ENCODE results near the gene PDCD11.
A peak's percentile ranks its signal among the peaks of the same experiment; 100 is the strongest.

The PDCD11 gene

DNA sequence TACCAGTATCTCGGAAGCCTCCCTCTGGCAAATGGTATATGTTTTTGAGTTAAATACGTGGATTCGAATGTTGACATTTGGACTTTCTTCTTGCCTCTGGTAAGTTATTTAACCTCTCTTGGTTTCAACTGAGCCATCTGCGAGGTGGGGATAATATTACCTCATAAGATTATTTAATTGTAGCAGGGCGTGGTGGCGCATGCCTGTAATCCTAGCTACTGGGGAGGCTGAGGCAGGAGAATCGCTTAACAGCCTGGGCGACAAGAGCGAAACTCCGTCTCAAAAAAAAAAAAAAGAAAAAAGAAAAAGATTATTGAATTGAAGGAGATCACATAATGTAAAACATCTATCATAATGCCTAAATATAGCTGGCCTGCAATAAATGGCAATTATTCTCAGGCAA lies 29.0 kb upstream of the PDCD11 start:
- ChIA-PET POLR2A (interaction anchor here (0.6 to 3.6 kb wide), 6 partner anchors 14 to 124 kb away, joined by 3 to 31 read pairs (median 3); partner anchors contain the start of genes ATP5MK, PCGF6 and PDCD11), CTCF (interaction anchor here (0.6 kb wide), 1 partner anchor 415 kb away, joined by 4 read pairs; no protein-coding TSS in a partner anchor)
- DNase-seq (ENCODE audit: extremely low spot score), result peak; percentile 17
- no peak for TF ChIP-seq LEF1 (IDR thresholded peaks at IDR 0.05; ENCODE audit: borderline replicate concordance)
- TF ChIP-seq, protein P1, sequence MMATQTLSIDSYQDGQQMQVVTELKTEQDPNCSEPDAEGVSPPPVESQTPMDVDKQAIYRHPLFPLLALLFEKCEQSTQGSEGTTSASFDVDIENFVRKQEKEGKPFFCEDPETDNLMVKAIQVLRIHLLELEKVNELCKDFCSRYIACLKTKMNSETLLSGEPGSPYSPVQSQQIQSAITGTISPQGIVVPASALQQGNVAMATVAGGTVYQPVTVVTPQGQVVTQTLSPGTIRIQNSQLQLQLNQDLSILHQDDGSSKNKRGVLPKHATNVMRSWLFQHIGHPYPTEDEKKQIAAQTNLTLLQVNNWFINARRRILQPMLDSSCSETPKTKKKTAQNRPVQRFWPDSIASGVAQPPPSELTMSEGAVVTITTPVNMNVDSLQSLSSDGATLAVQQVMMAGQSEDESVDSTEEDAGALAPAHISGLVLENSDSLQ (IDR thresholded peaks at IDR 0.05), result 0 out of 2 replicates have a peak, but pooled peaks have one; percentile 0
- no peak for TF ChIP-seq FOXK2 (IDR thresholded peaks at IDR 0.05)
- no peak for TF ChIP-seq FOXA1 (IDR thresholded peaks at IDR 0.05)
- TF ChIP-seq NFRKB (IDR thresholded peaks at IDR 0.05), result no peak
- TF ChIP-seq ARNT (IDR thresholded peaks at IDR 0.05), result no peak
- TF ChIP-seq SUZ12 (IDR thresholded peaks at IDR 0.05), result no peak
- TF ChIP-seq ELF4 (IDR thresholded peaks at IDR 0.05), result no peak
- no peak for TF ChIP-seq SP1 (IDR thresholded peaks at IDR 0.05)
- TF ChIP-seq TARDBP (IDR thresholded peaks at IDR 0.05), result no peak
- TF ChIP-seq L3MBTL2 (conservative IDR thresholded peaks at IDR 0.05), result no peak
- peak; percentile 82 for TF ChIP-seq ZNF384 (IDR thresholded peaks at IDR 0.05)
- no peak for TF ChIP-seq HDGF (IDR thresholded peaks at IDR 0.05; ENCODE audit: borderline replicate concordance)
- TF ChIP-seq BHLHE40 (IDR thresholded peaks at IDR 0.05; ENCODE audit: borderline replicate concordance), result no peak
- 0 out of 2 replicates have a peak, but pooled peaks have one; percentile 13 for TF ChIP-seq CTBP1 (IDR thresholded peaks at IDR 0.05; ENCODE audit: borderline replicate concordance)

DNA sequence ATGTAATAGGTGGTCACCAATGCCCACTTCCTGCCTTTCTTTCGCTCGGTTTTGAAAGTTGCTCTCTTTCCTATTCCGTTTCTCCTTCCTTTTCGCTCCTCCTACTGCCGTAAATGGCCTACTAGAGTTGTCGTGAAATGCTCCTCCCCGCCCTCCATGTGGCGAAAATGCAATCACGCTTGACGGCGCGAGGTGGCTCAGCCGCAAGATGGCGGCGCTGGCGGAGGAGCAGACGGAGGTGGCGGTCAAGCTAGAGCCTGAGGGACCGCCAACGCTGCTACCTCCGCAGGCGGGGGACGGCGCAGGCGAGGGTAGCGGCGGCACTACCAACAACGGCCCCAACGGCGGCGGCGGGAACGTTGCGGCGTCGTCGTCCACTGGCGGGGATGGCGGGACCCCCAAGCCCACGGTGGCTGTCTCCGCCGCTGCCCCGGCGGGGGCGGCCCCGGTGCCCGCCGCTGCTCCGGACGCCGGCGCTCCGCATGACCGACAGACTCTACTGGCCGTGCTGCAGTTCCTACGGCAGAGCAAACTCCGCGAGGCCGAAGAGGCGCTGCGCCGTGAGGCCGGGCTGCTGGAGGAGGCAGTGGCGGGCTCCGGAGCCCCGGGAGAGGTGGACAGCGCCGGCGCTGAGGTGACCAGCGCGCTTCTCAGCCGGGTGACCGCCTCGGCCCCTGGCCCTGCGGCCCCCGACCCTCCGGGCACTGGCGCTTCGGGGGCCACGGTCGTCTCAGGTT lies 28.5 kb upstream of the PDCD11 start, which contains the start of gene TAF5:
Gene TAF5, plus strand, starts transcription at position 195 of the 737 bp plus-strand sequence. Its CDS starts 14 bp downstream, at position 209.
- ChIA-PET CTCF (no interaction called here), POLR2A (interaction anchor here (0.9 to 3.6 kb wide), 7 partner anchors 11 to 123 kb away, joined by 3 to 31 read pairs (median 5); partner anchors contain the start of genes ATP5MK, PCGF6 and PDCD11)
- TF ChIP-seq CTBP1 (IDR thresholded peaks at IDR 0.05; ENCODE audit: borderline replicate concordance), result no peak
- TF ChIP-seq, protein P1 (IDR thresholded peaks at IDR 0.05), result no peak
- TF ChIP-seq HDGF (IDR thresholded peaks at IDR 0.05; ENCODE audit: borderline replicate concordance), result no peak
- TF ChIP-seq ELF4 (IDR thresholded peaks at IDR 0.05), result peak; percentile 84
- peak; percentile 92 for DNase-seq (ENCODE audit: extremely low spot score)

DNA sequence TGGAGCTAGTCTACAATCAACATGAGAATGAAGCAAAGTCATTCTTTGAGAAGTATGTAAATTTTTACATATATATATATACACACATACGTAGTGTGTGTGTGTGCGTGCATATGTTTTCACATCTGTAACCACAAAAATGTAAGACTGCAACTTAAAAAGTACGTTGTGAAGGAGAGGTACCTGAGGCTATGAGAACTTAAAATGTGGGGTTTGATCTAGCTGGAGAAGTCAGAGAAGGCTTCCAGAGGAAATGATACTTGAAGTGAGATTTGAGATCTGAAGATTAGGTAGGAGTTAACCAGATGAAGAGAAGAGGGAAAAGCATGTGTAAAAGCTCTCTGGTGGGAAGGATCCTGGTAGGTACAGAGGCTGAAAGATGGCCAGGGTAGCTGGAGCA lies 22.9 kb upstream of the PDCD11 start:
- DNase-seq (ENCODE audit: extremely low spot score), result no peak
- CTCF ChIA-PET, result no interaction called here
- TF ChIP-seq LEF1 (IDR thresholded peaks at IDR 0.05; ENCODE audit: borderline replicate concordance) (no peak), NFRKB (IDR thresholded peaks at IDR 0.05) (no peak), ARNT (IDR thresholded peaks at IDR 0.05) (no peak), SP1 (IDR thresholded peaks at IDR 0.05) (no peak), FOXK2 (IDR thresholded peaks at IDR 0.05) (no peak), HDGF (IDR thresholded peaks at IDR 0.05; ENCODE audit: borderline replicate concordance) (no peak), BHLHE40 (IDR thresholded peaks at IDR 0.05; ENCODE audit: borderline replicate concordance) (no peak), TARDBP (IDR thresholded peaks at IDR 0.05) (no peak), L3MBTL2 (conservative IDR thresholded peaks at IDR 0.05) (no peak), SUZ12 (IDR thresholded peaks at IDR 0.05) (no peak), ELF4 (IDR thresholded peaks at IDR 0.05) (no peak), FOXM1 (IDR thresholded peaks at IDR 0.05; ENCODE audit: borderline replicate concordance) (no peak), CTBP1 (IDR thresholded peaks at IDR 0.05; ENCODE audit: borderline replicate concordance) (no peak)
- TF ChIP-seq, protein P1 (IDR thresholded peaks at IDR 0.05), result no peak
- POLR2A ChIA-PET, result interaction anchor here (0.7 to 1.2 kb wide), 2 partner anchors 22 kb away, joined by 3 read pairs; partner anchors contain the start of gene ATP5MK

DNA sequence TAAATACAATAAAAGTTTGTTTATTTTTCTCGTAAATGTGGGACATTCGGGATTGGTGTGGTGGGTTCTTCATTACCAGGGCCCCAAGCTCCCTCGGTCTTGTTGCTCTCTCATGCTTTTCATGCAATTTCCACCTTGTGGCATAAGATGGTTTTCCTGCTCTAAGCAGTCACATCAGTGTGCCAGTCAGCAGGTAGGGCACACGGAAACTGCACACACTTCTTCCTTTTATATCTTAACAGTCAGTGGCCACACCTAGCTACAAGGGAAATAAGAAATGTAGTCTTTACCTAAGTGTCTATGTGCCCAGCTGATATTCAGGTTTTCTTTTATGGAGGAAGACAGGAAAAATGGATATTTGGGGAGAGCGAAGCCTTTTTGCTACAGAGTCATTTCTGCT lies 22.2 kb upstream of the PDCD11 start:
- DNase-seq (ENCODE audit: extremely low spot score), result no peak
- TF ChIP-seq CTBP1 (IDR thresholded peaks at IDR 0.05; ENCODE audit: borderline replicate concordance) (no peak), ZNF384 (IDR thresholded peaks at IDR 0.05) (no peak), SUZ12 (IDR thresholded peaks at IDR 0.05) (no peak), NFRKB (IDR thresholded peaks at IDR 0.05) (no peak), ELF4 (IDR thresholded peaks at IDR 0.05) (no peak), FOXK2 (IDR thresholded peaks at IDR 0.05) (no peak), LEF1 (IDR thresholded peaks at IDR 0.05; ENCODE audit: borderline replicate concordance) (no peak)
- POLR2A ChIA-PET, result interaction anchor here (0.7 kb wide), 1 partner anchor 21 kb away, joined by 3 read pairs; no protein-coding TSS in a partner anchor
- CTCF ChIA-PET, result no interaction called here

DNA sequence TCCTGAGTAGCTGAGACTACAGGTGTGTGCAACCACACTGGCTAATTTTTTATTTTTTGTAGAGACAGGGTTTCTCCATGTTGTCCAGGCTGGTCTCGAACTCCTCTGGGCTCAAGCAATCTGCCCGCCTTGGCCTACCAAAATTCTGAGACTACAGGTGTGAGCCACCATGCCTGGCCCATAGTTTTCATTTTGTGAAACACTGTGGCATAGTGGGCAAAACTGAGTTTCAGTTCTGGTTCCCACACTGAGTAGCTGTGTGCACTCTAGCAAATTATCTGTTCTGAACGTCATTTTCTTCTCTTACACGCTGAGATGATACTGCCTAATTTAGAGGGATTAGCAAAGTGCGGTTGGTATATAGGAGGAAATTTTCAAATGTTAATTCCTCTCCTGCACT lies 13.7 kb upstream of the PDCD11 start:
- CTCF ChIA-PET, result no interaction called here
- POLR2A ChIA-PET, result no interaction called here
- TF ChIP-seq NFRKB (IDR thresholded peaks at IDR 0.05), result no peak
- TF ChIP-seq BHLHE40 (IDR thresholded peaks at IDR 0.05; ENCODE audit: borderline replicate concordance), result no peak
- TF ChIP-seq FOXK2 (IDR thresholded peaks at IDR 0.05), result no peak
- no peak for DNase-seq (ENCODE audit: extremely low spot score)

DNA sequence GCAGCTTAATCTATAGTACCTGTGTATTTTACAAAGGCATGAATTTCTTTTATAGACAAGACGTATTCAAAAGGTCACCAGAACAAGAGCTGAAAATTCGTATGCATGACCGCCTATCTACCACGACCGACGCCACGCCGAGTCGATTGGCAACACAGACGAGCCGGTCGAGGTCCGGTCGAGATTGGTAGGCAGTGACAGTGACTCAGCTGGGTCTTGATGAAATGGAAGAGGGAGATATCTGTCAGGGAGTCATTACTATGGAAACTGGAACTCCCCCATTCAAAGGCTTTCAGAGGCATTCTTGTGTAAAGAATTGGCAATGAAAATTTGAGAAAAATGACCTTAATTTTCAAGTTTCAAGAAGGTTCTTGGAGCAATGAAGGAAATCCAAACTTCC lies 2.2 kb upstream of the PDCD11 start:
- POLR2A ChIA-PET, result interaction anchor here (1.0 to 1.4 kb wide), 2 partner anchors 27 to 44 kb away, joined by 3 read pairs; partner anchors contain the start of gene TAF5
- no peak for DNase-seq (ENCODE audit: extremely low spot score)
- CTCF ChIA-PET, result no interaction called here

More for the DNA sequence above, 2.2 kb upstream of the PDCD11 start:
- TF ChIP-seq FOXA1 (IDR thresholded peaks at IDR 0.05) (no peak), CTBP1 (IDR thresholded peaks at IDR 0.05; ENCODE audit: borderline replicate concordance) (no peak), L3MBTL2 (conservative IDR thresholded peaks at IDR 0.05) (no peak), FOXM1 (IDR thresholded peaks at IDR 0.05; ENCODE audit: borderline replicate concordance) (no peak), ZNF384 (IDR thresholded peaks at IDR 0.05) (no peak)
- TF ChIP-seq, protein P1 (IDR thresholded peaks at IDR 0.05), result no peak
